ENCODE data around the gene STUB1. TPM values are rescaled to one million over a fixed set of nuclear protein-coding genes. Genes with fewer than 3 reads are reported as not detected.

Gene STUB1
- total RNA-seq, 1 experiment from 2014 or later, result 102 TPM

GRCh38 chr16:638034-638543, 42.1 kb upstream of the STUB1 start:
- no peak overlapping the region; a peak in 1 of 7 replicates for H3K27ac Mint-ChIP-seq
- no peak for TF ChIP-seq CTCF (conservative IDR thresholded peaks at IDR 0.05)
- Histone ChIP-seq H3K79me1 (ENCODE audit: insufficient read depth, low read depth, low read length, poor library complexity, severe bottlenecking) (no peaks in the 10 kb centered on the region), H2AFZ (ENCODE audit: low read length) (no peak overlapping the region), H3K23me2 (ENCODE audit: insufficient read length, low read depth, low read length, poor library complexity, severe bottlenecking) (peaks cover 13% of the 10 kb centered on the region), H3K79me2 (ENCODE audit: insufficient read depth, low read length) (peaks cover 2% of the 10 kb centered on the region; the same call in 1 of the 2 replicates), H3K9me3 (ENCODE audit: control insufficient read depth, low read depth, low read length) (no peaks in the 10 kb centered on the region), H3K4me2 (ENCODE audit: insufficient read depth, insufficient read length, low read length) (no peak overlapping the region), H3K56ac (ENCODE audit: insufficient read length, low read depth, low read length) (no peak overlapping the region), H2BK12ac (ENCODE audit: insufficient read length, low read depth, low read length) (no peak overlapping the region), H4K5ac (ENCODE audit: insufficient read length, low read depth, low read length) (no peak overlapping the region), H3K23ac (ENCODE audit: insufficient read length, low read depth, low read length) (no peak overlapping the region), H3K27ac (ENCODE audit: insufficient read length, low read depth, low read length) (no peak overlapping the region), H3K27me3 (ENCODE audit: insufficient read depth, low read length) (no peaks in the 10 kb centered on the region), H3T11ph (ENCODE audit: low read length) (no peak overlapping the region), H2AK5ac (ENCODE audit: insufficient read length, low read length) (no peak overlapping the region), H4K20me1 (ENCODE audit: control insufficient read depth, insufficient read depth, insufficient read length) (no peaks in the 10 kb centered on the region), H3K9ac (ENCODE audit: extremely low read depth, insufficient read length, low read length) (no peak overlapping the region), H4K8ac (replicated peaks; ENCODE audit: insufficient read length, low read depth, low read length) (no peak overlapping the region), H2BK120ac (ENCODE audit: low read depth, low read length, poor library complexity, severe bottlenecking) (no peak overlapping the region), H3K4me1 (ENCODE audit: insufficient read depth, low read length) (no peaks in the 10 kb centered on the region; the same call in 1 of the 2 replicates), H3K14ac (ENCODE audit: insufficient read depth, low read length) (no peak overlapping the region), H2BK20ac (ENCODE audit: low read depth, low read length, poor library complexity, severe bottlenecking) (no peak overlapping the region), H2BK5ac (ENCODE audit: insufficient read length, low read length) (no peak overlapping the region), H4K91ac (ENCODE audit: insufficient read length, low read depth, low read length) (no peak overlapping the region), H3K18ac (ENCODE audit: insufficient read length, low read depth, low read length) (no peak overlapping the region), H3K4ac (ENCODE audit: low read depth, low read length) (no peak overlapping the region), H2BK15ac (ENCODE audit: low read depth, low read length) (no peak overlapping the region)
- DNase-seq, result no peak
- H3K36me3 Mint-ChIP-seq (ENCODE audit: insufficient read depth in 1 of 3, low read depth in 3 of 3), result peaks cover 0 to 6% (median 1%) of the 10 kb centered on the region in 3 experiments; a peak in 4 of 7 replicates
- peaks cover 2% of the 10 kb centered on the region; the same call in 1 of the 2 replicates for H3K27me3 Mint-ChIP-seq (ENCODE audit: low read depth)
- peaks cover 11 to 25% of the 10 kb centered on the region in 2 experiments for H3K4me1 Mint-ChIP-seq
- peak overlapping the region; percentile 52 to 72 for H3K4me3 Mint-ChIP-seq
- no CpG with 5 or more reads among the region's 15 CpGs for WGBS (ENCODE audit: extremely low coverage, insufficient read length, low lambda C conversion rate)
- H3K9me3 Mint-ChIP-seq, result peaks cover 3% of the 10 kb centered on the region in 2 experiments; a peak in 2 of 5 replicates

Data from H9 (cell line).